UCSD-AML1 (cell line): Measurements from ENCODE around the gene GALNS.
"Not testable (repeated sequence)": the region's sequence is repeated elsewhere in the genome, so short reads cannot be mapped to it uniquely, and the experiment has no call there.

Experiments used
- DNase-seq: peaks from one replicate; lab custom pipeline; 2025; ENCODE audit not compliant: unreplicated experiment; lab: John Stamatoyannopoulos, UW

Gene GALNS, protein sequence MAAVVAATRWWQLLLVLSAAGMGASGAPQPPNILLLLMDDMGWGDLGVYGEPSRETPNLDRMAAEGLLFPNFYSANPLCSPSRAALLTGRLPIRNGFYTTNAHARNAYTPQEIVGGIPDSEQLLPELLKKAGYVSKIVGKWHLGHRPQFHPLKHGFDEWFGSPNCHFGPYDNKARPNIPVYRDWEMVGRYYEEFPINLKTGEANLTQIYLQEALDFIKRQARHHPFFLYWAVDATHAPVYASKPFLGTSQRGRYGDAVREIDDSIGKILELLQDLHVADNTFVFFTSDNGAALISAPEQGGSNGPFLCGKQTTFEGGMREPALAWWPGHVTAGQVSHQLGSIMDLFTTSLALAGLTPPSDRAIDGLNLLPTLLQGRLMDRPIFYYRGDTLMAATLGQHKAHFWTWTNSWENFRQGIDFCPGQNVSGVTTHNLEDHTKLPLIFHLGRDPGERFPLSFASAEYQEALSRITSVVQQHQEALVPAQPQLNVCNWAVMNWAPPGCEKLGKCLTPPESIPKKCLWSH

DNA sequence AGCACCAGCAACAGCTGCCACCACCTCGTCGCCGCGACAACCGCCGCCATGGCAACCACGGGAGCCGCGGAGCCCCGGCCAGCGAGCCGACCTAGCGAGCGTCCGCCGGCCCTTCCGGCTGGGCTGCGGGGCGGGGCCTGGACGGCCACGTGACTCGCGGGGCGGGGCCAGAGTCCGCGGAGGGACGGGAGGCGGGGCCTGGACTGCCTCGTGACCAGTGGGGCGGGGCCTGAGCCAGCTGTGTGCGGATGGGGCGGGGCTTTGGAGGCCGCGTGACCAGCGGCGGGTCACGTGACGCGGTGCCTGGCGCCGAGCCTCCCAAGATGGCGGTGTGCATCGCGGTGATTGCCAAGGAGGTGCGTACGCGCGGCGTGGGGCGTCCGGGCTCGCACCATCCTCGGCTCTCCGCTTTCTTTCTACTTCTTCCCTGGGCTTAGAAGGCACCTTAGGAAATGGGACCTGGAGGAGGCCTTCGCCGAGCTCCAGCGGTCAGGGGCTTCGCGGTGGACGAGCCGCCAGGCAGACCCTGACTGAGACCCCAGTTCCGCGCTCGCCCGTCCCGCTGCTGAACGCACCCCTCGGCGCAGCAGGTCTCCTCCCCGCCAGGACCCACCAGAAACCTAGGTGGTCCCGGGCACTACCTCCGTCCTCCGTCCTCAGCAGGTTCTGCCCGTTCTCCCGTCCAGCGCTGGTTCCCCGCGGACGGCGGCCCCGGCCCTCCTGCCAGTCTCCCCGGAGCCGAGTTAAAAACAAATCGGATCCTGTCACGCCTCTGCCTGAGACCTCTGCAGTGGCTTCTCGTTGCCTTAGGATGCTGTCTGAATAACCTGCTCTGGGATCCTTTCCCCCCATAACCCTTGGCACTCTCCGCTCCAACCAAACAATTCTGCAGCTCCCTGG, at the start of gene GALNS, which contains the start of gene TRAPPC2L:
Gene GALNS, minus strand, starts transcription at position 120 of the 900 bp plus-strand sequence. Its CDS starts 70 bp downstream, at position 50.
Gene TRAPPC2L, plus strand, starts transcription at position 300 of the 900 bp plus-strand sequence. Its CDS starts 24 bp downstream, at position 324.
- DNase-seq: peak; percentile 98

DNA sequence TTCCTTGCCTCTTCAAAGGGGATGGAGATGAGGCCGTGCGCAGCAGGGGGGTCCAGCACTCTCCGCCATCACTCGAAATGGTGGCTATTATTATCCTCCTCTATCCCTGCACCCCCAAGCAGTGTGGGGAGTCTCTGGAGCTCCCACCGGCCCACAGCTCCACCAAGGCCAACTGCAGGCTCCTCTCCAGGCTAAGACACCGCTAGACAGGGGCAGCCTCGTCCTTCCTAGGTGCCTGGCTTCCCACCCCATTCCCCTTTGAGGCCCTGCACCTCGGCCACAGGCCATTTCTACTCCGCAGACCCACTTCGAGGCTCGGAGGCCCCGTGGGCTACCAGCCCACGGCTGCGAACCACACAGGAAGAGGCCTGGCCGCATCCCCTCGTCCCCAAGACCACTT, 49.3 kb upstream of the GALNS start:
- DNase-seq: no peak

DNA sequence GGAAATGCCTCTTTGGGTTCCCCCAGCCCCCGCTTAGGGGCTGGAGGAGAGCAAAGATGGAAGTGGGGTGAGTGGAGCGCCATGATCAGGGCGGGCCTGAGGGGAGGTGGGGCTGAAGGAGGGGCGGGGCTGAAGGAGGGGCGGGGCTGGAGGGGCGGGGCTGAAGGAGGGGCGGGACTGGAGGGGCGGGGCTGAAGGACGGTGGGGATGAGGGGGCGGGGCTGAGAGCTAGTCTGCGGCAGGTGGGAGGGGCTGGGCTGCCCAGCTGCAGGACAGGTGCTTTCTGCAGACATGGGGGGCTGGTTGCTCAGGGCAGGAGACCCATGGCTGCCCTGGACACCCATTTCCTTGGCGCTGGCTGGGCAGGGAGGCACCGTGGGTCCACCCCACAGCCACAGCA, 48.8 kb upstream of the GALNS start:
- DNase-seq: no peak

DNA sequence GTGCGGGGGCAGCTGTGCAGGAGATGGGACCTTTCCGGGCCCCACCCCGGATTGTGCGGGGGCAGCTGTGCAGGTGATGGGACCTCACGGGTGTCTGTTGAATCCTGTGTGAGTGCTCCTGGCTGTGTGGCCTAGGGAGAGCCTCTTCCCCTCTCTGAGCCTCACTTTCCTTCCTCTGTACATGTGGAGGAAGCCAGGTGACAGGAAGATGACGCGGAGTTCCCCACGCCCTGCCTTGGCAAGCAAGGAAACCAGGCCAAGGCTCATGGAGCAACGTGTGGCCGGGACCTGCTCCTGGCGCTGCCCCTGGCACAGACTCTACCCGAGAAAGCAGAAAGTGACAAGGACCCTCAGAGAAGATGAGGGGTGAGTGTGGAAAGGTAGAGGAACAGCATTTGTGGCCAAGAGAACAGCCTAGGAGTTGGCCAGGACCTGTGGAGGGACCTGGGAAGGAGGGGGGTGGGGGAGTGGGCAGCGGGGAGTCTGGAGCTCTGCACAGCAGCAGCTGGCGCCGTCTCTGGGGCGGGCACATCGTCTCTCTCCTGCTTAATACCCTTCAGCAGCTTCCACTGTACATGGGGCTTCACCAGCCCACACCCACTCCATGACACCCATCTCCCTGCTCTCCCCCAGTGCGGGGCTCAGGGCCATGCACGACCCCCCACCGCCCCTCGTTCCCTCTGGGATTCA, 48.1 kb upstream of the GALNS start:
- DNase-seq: no peak

DNA sequence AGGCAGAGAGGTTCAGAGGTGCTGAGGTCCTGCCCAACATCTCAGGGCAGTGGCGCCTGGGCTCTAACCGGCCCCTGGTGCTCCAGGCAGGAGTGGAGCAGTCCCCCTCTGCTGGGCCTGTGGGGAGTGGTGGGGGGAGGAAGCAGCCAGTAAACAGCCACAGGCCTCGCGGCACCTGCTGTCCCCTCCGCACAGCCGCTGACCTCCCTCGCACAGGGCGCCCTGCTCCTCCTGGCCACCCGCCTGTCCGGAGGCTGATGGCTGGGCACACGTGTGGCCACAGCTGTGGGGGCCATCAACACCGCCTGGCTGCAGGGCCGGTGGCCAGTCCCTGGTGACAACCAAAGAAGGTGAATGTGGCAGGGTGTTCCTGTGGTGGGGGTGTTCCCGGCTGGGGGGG, 46.5 kb upstream of the GALNS start:
- no peak for DNase-seq

DNA sequence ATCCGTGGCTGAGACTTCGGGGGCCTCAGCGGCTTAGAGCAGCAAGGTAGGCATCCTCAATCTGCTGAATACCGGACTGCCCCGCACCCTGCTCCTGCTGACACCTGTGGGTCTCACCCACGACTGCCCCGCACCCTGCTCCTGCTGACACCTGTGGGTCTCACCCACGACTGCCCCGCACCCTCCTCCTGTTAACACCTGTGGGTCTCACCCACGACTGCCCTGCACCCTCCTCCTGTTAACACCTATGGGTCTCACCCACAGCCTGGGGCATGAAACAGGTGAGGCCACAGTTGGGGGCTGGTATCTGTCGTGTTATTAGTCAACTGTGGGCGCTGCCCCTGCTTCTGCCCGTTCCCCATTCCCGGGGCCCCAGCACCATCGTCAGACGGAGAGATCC, 46.0 kb upstream of the GALNS start:
- no peak for DNase-seq

DNA sequence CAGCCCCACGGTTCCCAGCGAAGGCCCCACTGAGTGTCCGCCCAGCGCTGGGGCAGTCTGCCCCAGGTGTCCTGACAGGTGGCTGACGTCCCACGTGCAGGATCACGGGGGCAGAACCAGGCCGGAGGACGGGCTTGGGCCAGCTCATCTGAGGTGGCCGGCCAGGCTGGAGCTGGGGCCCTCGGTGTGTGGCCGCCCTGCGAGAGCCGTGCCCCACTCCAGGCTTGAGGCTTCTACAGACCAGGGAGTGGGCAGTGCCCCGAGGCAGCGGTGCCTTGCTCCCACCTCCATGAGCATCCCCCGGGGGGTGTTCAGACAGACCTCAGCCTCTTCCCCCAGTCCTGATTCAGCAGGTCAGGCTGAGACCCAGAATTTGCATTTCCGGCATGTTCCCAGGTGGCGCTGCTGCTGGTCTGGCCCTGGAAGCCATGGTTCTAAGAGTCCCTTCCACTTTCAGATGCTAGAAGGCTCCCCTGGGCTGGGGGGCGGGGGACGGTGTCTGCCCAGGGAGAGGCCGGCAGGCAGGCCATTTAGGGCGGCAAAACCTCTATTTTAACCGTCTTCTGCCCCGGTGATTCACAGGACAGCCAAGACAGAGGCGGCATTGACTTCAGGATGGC, 45.1 kb upstream of the GALNS start:
- DNase-seq: no peak

DNA sequence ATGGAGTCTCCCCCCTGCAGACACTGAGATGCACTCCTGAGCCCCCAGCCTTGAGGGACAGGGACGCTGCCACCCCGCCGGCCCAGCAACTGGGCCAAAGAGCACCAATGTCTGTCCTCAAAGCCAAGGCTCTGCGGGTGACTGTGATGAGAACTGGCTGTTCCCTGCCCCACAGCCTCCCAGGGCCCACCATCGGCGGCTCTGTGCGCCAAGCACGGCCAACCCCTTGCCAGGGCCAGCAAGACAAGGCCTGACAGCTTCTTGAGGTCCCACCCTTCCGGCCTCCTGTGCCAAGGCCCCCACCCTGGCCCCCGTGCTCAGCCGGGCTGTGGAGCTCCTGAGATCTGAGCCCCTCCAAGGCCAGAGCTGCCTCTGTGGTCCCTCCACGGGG, 43.9 kb upstream of the GALNS start:
- no peak for DNase-seq

DNA sequence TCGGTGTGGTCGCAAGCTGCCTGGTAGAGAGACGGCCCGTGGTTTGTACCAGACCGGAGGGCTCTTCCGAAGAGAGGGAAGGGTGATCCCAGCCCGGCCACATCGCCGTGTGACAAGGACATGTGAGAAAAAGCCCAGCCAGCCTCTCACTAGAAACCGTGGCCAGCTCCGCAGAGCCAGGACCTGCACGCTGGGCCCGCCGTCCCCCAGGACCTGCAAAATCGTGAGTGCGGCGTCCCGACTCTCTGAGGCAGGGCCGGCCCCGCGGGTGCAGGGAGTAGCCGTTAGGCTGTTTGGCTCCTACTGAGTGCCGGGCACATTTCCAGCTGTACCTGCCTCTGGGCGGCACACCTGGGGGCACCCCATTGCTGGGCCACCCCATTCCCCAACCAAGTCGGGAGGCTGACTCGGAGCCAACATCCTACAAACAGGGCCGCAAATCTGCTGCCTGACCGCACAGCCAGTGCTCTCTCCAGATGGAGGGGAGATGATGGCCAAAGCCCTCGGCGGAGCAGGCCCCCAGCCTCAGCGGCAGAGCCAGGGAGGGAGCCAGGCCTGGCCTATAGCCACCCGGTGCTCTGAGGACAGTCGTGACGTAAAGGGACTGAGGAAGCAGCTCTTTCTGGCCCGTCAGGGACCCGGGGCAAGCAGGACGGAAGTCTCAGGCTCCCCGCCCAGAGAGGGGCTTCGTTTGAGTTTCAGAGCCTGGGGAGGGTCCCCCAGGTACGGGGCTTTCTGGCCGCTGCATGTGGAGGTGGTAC, 43.3 kb upstream of the GALNS start:
- no peak for DNase-seq

DNA sequence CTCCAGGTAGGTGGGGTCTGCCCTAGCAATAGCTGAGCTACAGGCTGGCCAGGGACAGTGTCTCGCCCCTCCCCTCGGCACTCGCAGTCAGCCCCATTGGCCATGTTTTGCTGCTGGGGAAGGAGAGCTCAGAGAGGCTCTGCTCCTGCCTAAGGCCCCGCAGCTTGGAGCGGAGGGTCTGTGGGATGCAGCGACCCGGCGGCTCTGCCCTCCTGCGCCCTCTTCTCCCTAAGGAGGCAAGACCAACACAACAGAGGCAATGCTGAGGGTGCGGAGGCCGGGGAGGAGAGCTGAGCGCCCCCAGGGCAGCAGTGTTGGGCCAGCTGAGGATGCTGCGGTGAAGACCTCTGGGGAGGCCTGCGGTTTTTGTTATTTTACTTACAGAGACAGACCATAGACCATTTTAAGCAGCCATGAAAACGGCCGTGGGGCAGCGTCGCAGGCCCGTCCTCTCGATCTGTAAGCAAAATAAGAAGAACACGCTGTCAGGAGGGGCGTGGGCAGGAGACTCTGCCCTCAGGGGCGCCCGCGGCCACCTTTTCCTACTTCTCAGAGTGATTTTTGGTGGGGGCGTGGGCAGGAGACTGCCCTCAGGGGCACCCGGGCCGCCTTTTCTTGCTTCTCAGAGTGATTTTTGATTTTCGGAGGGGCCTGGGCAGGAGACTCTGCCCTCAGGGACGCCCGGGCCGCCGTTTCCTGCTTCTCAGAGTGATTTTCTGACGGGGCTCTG, 41.1 kb upstream of the GALNS start:
- DNase-seq: no peak

DNA sequence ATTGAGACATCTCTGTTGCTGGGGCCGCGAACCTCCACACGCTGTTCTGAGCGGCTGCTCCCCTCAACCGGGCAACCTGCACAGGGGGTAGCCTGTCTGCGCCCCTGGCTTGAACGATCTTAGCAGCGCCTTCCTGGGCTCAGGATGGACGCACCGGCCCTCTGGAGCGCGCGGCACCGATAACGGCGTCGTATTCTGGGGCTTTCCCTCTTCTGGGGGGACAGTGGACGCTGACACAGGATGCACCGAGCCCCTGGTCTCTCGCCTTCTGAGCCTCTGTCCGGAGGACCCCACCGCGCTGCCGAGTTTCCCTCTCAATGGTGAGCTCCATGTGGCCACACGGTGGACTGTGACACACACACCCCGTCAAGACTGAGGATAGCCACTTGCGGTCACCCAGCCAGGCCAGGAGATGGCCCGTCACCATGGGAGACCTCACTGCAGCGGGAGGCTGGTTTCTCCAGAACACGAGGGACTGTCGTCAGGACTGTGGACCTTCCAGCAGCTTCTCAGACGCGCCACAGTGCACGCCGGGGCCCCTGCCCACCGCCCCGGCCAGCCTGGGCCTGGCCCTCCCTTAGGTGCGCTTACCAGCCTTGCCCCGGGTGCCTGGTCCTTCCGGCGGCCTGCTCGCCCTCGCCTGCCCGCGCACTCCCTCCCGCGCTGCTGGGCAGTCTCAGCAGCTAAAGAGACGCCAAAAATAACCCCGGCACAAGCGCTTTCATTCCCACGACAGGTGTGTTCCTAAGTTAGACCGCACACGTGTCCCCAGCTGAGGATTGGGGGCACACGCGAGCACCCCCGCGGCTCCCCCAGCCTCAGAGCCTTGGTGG, 39.7 kb upstream of the GALNS start:
- no peak for DNase-seq

DNA sequence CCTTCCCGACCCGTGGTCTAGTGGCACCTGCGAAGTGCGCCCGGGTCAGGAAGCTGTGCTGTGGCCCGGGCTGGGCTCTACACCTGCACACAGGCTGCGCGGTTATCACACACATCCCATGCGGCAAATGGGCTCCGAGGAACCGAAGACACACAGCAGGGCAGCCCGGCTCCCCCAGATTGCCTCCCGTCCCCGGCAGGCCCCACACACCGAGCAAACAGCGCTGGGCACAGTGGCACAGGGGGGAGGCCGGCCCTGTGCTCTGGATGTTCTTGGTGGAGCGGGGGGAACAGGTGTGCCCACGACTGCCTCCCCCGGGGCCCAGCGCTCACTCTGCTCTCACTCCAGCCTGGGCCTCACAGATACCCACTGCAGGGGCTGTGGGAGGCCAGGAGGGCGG, 38.6 kb upstream of the GALNS start:
- no peak for DNase-seq

DNA sequence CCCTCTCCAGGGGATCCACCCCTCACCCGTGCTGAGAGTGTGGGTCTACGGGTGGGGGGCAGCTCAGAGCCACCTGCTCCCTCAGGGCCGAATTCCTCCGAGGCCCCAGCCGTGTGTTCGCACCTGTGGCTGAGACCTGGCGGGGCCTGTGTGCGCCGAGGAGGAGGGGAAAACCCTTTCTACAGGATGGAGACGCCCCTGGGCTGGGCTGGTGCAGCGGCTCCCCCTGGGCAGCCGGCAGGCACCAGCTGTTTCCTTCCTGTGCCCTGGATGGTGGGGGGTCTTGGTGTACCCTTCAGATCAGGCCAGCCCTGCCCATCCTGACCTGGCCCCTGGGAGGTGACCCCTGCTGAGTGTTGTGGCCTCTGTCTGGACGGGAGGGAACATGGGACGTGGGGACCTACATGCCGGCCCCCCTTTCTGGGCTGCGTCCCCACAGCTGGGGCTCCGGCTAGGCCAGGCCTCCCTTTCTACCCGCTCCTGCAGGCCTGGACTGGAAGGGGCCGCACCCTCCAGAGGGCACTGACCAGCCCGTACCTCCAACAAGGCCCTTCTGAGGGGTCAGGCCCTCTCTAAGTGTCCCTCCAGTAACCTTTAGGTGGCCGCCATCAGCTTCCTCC, 38.0 kb upstream of the GALNS start:
- no peak for DNase-seq

DNA sequence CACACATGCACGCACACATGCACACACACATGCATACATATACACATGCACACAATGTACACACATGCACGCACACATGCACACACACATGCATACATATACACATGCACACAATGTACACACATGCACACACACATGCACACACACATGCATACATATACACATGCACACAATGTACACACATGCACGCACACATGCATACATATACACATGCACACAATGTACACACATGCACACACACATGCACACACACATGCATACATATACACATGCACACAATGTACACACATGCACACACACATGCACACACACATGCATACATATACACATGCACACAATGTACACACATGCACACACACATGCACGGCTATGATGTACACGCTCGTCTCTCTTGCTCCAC, 37.5 kb upstream of the GALNS start:
- DNase-seq: not testable (repeated sequence)

DNA sequence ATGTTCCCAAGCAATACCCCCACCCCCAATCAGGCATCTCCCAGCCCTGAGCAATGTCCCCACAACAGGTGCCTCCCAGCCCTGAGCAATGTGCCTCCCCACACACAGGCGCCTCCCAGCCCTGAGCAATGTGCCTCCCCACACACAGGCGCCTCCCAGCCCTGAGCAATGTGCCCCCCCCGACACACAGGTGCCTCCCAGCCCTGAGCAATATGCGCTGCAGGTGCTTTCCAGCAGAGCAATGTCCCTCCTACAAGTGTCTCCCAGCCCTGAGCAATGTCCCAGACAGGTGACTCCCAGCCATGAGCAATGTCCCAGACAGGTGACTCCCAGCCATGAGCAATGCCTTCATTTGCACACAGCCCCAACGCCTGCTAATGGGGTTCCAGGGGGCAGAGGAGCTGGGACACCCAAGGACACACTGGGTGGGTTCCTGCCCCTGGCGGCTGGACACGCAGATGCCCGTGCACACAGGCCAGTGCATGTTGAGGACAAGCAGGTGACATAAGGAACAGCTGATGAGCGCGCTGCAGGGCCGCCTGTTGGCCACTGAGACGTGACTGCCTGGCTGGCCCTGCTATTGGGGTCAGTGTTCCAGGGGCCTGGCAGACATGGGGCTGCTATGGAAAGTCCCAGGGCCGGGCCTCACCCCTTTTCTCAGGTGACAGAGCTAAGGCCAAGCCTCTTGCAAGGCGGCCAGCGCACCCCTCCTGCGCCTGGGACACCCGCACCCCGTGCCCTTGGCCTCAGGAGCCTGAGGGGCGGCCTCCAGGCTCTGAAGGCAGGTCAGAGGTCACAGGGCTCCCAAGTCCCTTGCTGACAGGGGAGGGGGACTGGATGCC, 36.6 kb upstream of the GALNS start:
- no peak for DNase-seq

DNA sequence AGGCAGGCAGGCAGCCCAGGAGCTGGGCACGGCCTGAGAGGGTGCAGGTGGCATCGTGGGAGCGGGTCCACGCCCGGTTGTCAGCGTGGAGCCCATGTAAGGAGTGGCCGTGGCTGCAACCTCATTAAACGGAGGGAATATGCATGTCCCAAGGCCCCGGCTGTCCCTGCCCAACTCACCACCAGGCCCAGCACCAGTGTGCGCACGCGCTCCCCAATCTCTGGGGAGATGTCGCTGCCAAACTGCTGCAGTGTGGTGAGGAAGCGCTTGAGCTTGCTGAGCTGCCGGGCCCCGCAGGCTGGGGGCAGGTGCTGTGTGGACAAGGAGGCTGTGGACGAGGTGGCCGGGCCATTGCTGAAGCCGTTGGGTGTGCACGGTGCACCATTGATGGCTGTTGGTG, 35.3 kb upstream of the GALNS start:
- no peak for DNase-seq

DNA sequence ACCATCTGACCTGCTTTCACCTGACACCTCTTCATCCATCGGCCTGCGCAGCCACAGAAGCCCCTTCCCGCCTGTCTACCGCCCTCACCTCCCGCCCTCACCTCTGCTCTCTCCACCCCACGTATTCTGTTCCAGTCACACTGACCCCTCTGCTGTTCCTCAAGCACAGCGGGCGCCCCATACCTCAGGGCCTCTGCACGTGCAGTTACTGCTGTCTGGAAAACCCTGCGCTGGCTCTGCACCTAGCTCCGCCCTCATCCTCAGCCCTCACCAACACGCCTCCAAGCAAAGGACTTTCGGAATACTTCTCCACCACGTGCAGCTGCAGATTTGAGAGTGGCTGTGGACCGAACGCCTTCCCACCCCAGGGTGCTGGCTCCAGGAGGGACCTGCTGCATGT, 34.3 kb upstream of the GALNS start:
- DNase-seq: no peak
